Heart left ventricle (tissue), 16 donors: ENCODE measurements around the gene SMG9. TPM values are rescaled to one million over a fixed set of nuclear protein-coding genes. Genes with fewer than 3 reads are reported as not detected.

Source experiments
- ATAC-seq, 4 donors: fragments of 200-7000 bp; cut with Tn5 transposase; one replicate each; pipeline ENCODE4 v1.9.1; 2020 to 2022; ENCODE audit warnings: moderate library complexity in 4 of 4, mild to moderate bottlenecking in 3 of 4, moderate number of reproducible peaks in 1 of 4
- DNase-seq, 5 donors: peaks; one replicate each; pipeline ENCODE4 v3.0.0-alpha.2; 2020
- H3K27ac ChIP-seq, 12 donors: fragments of 200-600 bp; sonication (generic) in 4 of 12; one replicate each; pipeline versions ENCODE4 v1.5.0 to v1.8.0; 2016 to 2022; ENCODE audit warnings: mild to moderate bottlenecking in 2 of 12
- H3K27me3 ChIP-seq, 9 donors: fragments of 200-600 bp; sonication (generic) in 2 of 9; one replicate each; pipeline versions ENCODE4 v1.5.1 to v1.8.0; 2016 to 2022; ENCODE audit warnings: mild to moderate bottlenecking in 3 of 9
- H3K36me3 ChIP-seq, 9 donors: fragments of 200-600 bp; sonication (generic) in 2 of 9; one replicate each; pipeline versions ENCODE4 v1.5.0 to v1.8.0; 2018 to 2022; ENCODE audit warnings: mild to moderate bottlenecking in 2 of 9
- H3K4me1 ChIP-seq, 12 donors: fragments of 200-600 bp; sonication (generic) in 4 of 12; one replicate each; pipeline versions ENCODE4 v1.5.0 to v1.8.0; 2016 to 2022; ENCODE audit warnings: mild to moderate bottlenecking in 3 of 12
- H3K4me3 ChIP-seq, 12 donors: fragments of 200-600 bp; sonication (generic) in 4 of 12; one replicate each; pipeline versions ENCODE4 v1.5.0 to v1.8.0; 2017 to 2022; ENCODE audit warnings: mild to moderate bottlenecking in 9 of 12, moderate library complexity in 4 of 12
- H3K9me3 ChIP-seq, 12 donors: fragments of 200-600 bp; sonication (generic) in 4 of 12; one replicate each; pipeline versions ENCODE4 v1.5.0 to v1.8.0; 2016 to 2022; ENCODE audit warnings: mild to moderate bottlenecking in 1 of 12
- POLR2A ChIP-seq, 2 donors: fragments of 450-650 bp; IDR thresholded peaks; one replicate each; pipeline ENCODE4 v1.6.1; 2017; ENCODE audit warnings: antibody characterized with exemption in 2 of 2, mild to moderate bottlenecking in 2 of 2, moderate library complexity in 2 of 2
- WGBS, 4 donors: extraction: QIAGEN DNeasy Blood & Tissue Kit in 2 of 4; methylation state at CpG; one replicate each; pipeline versions ENCODE4 v1.1.5 to v1.1.7; 2013 to 2018; 5-methylcytosine and 5-hydroxymethylcytosine counted together
- intact Hi-C, 10 donors: fragments of 100-400 bp; cut with DNase I; formaldehyde crosslinking; loops; one replicate each; pipeline versions ENCODE4 v1.11.1 to v1.14.2; 2022
- polyA plus RNA-seq, 2 donors: library from polyadenylated mRNA; stranded (reverse); fragments of 200-250 nt; gene quantifications; one replicate each; pipeline ENCODE4 v1.2.3, GENCODE V29; 2013
- total RNA-seq, 9 donors: library from RNA; depleted of rRNA in 2 of 9; stranded (reverse); fragments of >200 nt in 2 of 9; fragmentation: NEBNext Ultra II Directional in 3 of 9; extraction: Animal tissue kit (Norgen Biotek cat#: 25700) in 3 of 9; gene quantifications; one replicate each; pipeline versions ENCODE4 v1.1.0 to v1.2.4, GENCODE V29; 2016 to 2023
- TF ChIP-seq, protein P1 (sequence below), 12 donors: fragments of 200-600 bp; sonication (generic) in 4 of 12; IDR thresholded peaks; one replicate each; pipeline versions ENCODE4 v1.5.0 to v1.8.0; 2018 to 2022; ENCODE audit warnings: antibody characterized with exemption in 12 of 12, mild to moderate bottlenecking in 5 of 12
- donor health status: ischemic (EF 13 %, LVEDD 7.1; RV severe dilation, severe dysfunction).
- donor health status: healthy with polysubstance abuse.
- donor health status: DM: no; HTN: yes; CAD: no.
- donor health status: DM: no; HTN: no; CAD: no.
- donor health status: ischemic (EF 25% LVEDD 6.9; RV normal size, moderate dysfunction).
- donor health status: ischemic (EF 25% LVEDD 5.7; RV mildly dilated, moderate dysfunction).
- donor health status: healthy.
- donor health status: DM: yes; HTN: yes; CAD: no.
- donor health status: ischemic (EF 35%, LVEDD 5.7; RV mildly dilated, moderate dysfunction).
- donor health status: nonischemic (EF 11% LVEDD 7.7; RV severe dilation, severe dysfunction).
- donor health status: DM: yes; HTN: yes; CAD: no.
- donor health status: PGD.
- donor health status: ischemic (EF 29% LVEDD 5.4; RV normal size, mild dysfunction).
- donor health status: nonischemic (EF 23%, LVEDD 6.1; RV moderate dilation, normal function).

The SMG9 gene
- total and polyA plus RNA-seq, 11 donors, result 5.8 to 27.7 (median 14.9) TPM

DNA sequence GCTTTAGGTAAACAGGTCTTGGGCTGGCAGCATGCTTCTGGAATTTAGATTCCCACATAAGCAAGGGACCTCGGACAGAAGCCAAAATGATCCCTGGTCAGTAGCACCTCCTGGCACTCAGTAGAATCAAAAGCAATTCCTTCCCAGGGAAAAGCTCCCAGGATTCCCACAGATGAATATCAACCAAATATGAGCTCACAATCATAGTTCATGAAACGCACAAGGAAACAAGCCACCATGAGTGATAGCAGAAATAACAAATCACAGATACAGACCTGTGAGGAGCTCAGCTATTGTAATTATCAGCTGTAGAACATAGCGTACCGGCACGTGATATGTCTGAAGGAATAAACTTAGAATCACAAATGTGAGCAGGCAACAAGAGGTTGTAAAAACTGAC lies 63.0 kb downstream of the SMG9 start:
- DNase-seq, result no peak
- H3K9me3 ChIP-seq, result peaks cover 0 to 38% (median 22%) of the 10 kb centered on the region in 12 donors
- 84 to 89% (median 89%) methylated on average over 5 of the region's 5 CpGs for WGBS, 4 donors
- ATAC-seq, result no peak
- TF ChIP-seq, protein P1, sequence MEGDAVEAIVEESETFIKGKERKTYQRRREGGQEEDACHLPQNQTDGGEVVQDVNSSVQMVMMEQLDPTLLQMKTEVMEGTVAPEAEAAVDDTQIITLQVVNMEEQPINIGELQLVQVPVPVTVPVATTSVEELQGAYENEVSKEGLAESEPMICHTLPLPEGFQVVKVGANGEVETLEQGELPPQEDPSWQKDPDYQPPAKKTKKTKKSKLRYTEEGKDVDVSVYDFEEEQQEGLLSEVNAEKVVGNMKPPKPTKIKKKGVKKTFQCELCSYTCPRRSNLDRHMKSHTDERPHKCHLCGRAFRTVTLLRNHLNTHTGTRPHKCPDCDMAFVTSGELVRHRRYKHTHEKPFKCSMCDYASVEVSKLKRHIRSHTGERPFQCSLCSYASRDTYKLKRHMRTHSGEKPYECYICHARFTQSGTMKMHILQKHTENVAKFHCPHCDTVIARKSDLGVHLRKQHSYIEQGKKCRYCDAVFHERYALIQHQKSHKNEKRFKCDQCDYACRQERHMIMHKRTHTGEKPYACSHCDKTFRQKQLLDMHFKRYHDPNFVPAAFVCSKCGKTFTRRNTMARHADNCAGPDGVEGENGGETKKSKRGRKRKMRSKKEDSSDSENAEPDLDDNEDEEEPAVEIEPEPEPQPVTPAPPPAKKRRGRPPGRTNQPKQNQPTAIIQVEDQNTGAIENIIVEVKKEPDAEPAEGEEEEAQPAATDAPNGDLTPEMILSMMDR (IDR thresholded peaks at IDR 0.05), result no peak
- no peak for TF ChIP-seq POLR2A (IDR thresholded peaks at IDR 0.05)
- intact Hi-C loops, result no loop called here
- peaks cover 0 to 6% (median 0%) of the 10 kb centered on the region in 12 donors for H3K4me1 ChIP-seq
- H3K36me3 ChIP-seq, result no peaks in the 10 kb centered on the region
- no peaks in the 10 kb centered on the region for H3K27me3 ChIP-seq
- H3K27ac ChIP-seq, result no peak overlapping the region
- no peak overlapping the region for H3K4me3 ChIP-seq

DNA sequence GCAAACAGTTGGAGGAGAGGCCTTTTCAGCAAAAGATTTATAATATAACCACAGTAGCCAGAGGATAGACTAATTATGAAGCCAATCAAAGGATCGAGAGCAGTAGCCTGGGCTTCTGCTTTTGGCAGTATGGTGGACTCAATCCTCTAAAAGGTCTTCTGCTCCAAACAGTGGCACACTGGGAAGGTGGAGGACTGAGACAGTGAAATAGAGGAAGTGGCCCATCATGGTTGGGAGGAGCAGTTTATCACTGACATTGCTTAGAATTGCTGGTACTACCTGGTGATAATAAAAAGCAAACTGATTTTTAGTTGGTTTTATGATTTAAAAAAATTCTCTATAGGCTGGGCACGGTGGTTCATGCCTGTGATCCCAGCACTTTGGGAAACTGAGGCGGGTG lies 63.9 kb downstream of the SMG9 start:
- WGBS, 4 donors, result 85 to 93% (median 90%) methylated on average over 3 of the region's 3 CpGs
- TF ChIP-seq POLR2A (IDR thresholded peaks at IDR 0.05), result no peak
- TF ChIP-seq, protein P1 (IDR thresholded peaks at IDR 0.05), result no peak
- Histone ChIP-seq H3K27ac (no peak overlapping the region), H3K9me3 (peaks cover 0 to 31% (median 21%) of the 10 kb centered on the region in 12 donors), H3K4me1 (peaks cover 0 to 6% (median 0%) of the 10 kb centered on the region in 12 donors), H3K4me3 (no peak overlapping the region), H3K36me3 (no peaks in the 10 kb centered on the region), H3K27me3 (no peaks in the 10 kb centered on the region)
- no peak for DNase-seq
- ATAC-seq, result no peak
- intact Hi-C loops, result no loop called here

DNA sequence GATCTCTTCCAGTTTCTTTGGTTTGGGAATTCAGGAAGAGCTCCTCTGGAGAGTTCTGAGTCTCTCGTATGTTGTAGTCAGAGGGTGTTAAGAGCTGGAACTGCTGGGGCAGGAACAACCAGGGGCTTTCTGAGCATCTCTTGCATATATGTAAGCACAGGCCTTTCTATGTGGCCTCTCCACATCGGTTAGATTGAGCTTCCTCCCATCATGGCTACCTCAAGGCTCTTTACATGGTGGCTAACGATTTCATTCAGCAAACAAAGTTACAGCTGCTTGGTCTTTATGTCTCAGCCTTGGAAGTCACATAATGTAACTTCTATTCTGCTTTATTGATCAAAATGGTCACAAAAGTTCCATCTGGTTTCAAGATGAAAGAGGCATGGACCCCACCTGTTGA lies 64.3 kb downstream of the SMG9 start:
- no peak for ATAC-seq
- H3K4me1 ChIP-seq, result peaks cover 0 to 6% (median 0%) of the 10 kb centered on the region in 12 donors
- H3K4me3 ChIP-seq, result no peak overlapping the region
- H3K36me3 ChIP-seq, result no peaks in the 10 kb centered on the region
- WGBS, 4 donors, result 56 to 66% (median 61%) methylated on average over 3 of the region's 3 CpGs
- no peak overlapping the region for H3K27ac ChIP-seq
- H3K27me3 ChIP-seq, result no peaks in the 10 kb centered on the region
- no peak for DNase-seq
- peaks cover 0 to 30% (median 20%) of the 10 kb centered on the region in 12 donors for H3K9me3 ChIP-seq
- no peak for TF ChIP-seq POLR2A (IDR thresholded peaks at IDR 0.05)
- TF ChIP-seq, protein P1 (IDR thresholded peaks at IDR 0.05), result no peak
- intact Hi-C loops, result no loop called here

DNA sequence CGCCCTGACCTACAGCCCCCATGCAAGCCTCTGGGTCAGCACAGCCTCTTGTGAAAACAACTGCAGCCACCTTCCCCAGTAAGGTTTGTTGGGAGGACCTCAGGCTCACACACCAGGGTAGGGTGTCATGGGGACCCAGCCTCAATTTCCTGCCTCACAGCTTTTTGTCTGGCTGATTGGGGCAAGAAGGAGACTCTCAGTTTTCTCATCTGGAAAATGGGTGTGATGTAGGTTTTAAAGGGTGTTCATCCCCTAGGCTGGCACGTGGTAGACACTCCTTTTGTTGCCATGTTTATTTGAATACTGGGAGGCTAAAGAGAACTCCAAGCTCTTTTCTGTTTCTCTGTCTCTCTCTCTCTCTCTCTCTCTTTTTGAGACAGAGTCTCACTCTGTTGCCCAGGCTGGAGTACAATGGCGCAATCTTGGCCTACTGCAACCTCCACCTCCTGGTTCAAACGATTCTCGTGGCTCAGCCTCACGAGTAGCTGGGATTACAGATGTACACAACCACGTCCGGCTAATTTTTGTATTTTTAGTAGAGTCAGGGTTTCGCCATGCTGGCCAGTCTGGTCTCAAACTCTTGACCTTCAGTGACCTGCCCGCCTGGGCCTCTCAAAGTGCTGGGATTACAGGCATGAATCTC lies 66.6 kb downstream of the SMG9 start:
- Histone ChIP-seq H3K36me3 (no peaks in the 10 kb centered on the region), H3K27ac (no peak overlapping the region), H3K27me3 (no peaks in the 10 kb centered on the region), H3K4me1 (peaks cover 0 to 6% (median 0%) of the 10 kb centered on the region in 12 donors), H3K9me3 (peaks cover 0 to 30% (median 20%) of the 10 kb centered on the region in 12 donors), H3K4me3 (no peak overlapping the region)
- ATAC-seq (no peak), DNase-seq (no peak)
- intact Hi-C loops, result no loop called here
- TF ChIP-seq, protein P1 (IDR thresholded peaks at IDR 0.05), result no peak
- TF ChIP-seq POLR2A (IDR thresholded peaks at IDR 0.05), result no peak
- WGBS, 4 donors, result 82 to 95% (median 85%) methylated on average over 10 of the region's 10 CpGs
